ENCODE data around the gene AP4M1.

Gene AP4M1

DNA sequence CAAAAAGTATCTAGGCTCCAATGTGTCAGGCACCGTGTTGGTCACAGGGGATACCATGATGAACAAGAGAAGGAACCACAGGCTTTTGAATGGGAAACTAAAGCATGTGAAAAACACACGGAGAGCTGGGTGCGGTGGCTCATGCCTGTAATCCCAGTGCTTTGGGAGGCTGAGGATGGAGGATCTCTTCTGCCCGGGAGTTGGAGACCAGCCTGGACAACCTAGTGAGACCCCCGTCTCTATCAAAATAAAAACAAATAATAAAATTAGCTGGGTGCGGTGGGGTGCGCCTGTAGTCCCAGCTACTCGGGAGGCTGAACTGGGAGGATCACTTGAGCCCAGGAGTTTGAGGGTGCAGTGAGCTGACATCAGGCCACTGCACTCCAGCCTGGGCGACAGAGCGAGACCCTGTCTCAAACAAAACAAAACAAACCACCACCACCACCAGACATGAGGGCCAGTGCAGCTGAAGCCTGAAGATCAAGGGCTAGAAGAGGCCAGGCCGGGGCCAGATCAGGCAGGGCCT is 13.3 kb upstream of the AP4M1 start:
- DNase-seq = no peak

DNA sequence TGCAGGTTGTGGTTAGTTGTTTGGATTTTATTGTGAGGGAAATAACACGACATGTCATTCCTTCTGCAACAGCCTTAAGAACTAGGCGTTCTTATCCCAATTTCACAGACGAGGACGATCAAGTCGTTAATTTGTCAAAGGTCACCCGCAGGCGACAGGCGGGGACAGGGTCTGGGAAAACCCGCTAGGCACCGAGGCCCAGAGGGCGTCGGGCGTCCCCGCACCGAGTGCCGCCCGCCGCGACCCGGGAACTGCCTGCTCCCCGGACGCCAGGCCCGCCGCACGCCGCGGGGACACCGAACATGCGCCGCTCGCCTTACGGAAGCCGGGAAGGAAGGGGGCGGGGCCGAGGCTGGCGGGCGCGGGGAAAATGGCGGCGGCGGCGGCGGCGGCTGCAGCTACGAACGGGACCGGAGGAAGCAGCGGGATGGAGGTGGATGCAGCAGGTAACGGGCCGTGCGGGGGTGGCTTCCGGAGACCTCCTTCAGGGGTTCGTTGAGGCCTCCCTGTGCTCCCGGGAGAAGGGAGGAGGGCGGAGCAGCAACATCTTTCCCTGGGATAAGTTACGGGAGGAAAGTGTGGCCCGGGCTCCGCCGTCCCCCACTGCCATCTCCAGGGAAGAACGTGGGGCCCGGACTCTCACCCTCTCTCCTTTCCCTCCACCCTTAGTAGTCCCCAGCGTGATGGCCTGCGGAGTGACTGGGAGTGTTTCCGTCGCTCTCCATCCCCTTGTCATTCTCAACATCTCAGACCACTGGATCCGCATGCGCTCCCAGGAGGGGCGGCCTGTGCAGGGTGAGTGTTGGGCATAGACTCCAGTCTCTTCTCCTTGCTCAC is 12.6 kb upstream of the AP4M1 start, which contains the start of gene COPS6:
TSS of gene COPS6 (plus strand) at position 349 of the 837 bp plus-strand sequence. CDS start at position 371, 22 bp downstream.
- DNase-seq = peak; percentile 91

DNA sequence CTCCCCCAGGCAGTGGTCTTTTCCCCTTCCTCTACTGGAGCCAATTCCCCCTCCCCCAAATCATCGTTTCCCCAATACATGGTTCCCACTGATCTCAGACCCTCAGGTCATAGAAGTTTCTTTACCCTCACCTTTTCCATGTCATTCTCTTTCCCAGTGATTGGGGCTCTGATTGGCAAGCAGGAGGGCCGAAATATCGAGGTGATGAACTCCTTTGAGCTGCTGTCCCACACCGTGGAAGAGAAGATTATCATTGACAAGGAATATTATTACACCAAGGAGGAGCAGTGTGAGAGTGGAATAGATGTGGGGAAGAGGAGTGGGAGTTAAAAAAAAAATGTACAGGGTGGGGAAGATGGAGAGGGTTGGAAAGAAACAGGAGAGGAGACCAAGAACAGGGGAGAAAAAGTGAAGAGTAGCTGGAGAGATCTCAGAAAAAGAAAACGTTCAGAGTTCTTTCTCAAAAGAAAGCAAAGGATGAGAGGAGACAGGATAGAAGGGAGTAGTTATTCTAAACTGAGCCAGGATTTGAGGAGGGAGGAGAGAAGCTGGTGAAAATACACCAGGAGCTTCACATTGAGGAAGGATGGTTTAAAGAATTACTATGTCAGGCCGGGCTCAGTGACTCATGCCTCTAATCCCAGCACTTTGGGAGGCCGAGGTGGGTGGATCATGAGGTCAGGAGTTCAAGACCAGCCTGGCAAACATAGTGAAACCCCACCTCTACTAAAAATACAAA is 11.8 kb upstream of the AP4M1 start:
- DNase-seq = no peak

DNA sequence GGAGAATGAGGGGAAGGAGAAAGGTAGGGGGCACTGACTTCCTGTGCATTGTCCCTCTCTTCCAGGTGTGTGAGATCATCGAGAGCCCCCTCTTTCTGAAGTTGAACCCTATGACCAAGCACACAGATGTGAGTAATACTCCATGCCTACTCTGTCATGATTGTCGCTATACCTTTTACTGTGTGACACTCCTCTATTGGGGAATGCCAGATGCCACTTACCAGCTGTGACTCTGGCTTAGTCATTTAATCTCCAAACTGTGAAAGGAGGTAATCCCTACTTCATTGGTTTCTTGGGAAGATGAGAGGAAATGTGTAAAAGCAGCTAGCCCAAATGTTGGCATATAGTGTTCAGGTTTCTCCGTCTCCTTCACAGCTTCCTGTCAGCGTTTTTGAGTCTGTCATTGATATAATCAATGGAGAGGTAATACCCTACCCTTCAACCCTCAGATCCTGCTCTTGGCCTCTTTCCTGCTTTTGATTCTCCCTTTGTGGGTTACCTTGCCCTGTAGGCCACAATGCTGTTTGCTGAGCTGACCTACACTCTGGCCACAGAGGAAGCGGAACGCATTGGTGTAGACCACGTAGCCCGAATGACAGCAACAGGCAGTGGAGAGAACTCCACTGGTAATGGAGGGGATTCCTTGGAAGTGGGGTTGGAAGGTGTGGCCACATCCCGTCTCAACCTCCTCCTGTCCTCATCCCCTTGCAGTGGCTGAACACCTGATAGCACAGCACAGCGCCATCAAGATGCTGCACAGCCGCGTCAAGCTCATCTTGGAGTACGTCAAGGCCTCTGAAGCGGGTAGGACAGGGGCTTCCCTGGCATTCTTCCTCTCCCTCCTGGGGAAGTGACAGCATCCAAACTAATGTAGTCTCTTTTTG is 10.7 kb upstream of the AP4M1 start:
- DNase-seq = no peak

DNA sequence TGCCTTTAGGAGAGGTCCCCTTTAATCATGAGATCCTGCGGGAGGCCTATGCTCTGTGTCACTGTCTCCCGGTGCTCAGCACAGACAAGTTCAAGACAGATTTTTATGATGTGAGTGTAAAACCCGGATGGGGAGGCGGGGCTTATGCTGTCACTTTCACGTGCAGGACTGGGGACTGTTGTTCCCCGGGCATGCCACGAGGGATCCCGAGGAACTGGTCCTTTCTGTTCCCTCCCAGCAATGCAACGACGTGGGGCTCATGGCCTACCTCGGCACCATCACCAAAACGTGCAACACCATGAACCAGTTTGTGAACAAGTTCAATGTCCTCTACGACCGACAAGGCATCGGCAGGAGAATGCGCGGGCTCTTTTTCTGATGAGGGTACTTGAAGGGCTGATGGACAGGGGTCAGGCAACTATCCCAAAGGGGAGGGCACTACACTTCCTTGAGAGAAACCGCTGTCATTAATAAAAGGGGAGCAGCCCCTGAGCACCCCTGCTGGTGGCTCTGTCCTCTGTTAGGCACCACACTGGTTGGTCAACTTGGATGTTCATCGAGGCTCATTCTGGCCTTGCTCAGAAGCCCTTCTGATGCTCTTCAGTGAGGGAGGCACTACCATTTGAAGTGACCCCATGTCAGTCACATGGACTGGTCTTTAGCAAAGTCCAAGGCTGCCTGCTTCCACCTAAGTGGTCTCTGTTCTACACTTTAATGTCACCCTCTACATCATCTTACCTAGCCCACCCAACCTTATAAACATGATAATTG is 9.8 kb upstream of the AP4M1 start:
- DNase-seq = peak; percentile 51

DNA sequence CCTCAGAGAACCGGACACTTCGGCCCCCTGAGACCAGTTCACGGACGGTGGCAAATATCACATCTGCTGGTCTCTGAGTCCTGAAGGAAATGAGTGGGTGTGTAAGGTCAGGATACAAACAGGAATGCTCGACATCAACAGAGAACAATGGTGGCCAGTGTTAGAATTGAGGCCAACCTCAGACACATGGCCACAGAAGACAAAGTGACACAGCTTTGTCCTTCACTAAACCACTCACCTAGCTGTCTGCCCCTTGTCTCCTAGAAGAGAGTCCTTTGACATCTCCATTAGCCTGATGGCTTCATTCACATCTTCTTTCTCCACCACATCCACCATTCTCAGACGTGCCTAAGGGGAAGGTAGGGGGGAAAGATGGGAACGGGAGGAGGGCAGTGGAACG is 8.4 kb upstream of the AP4M1 start:
- DNase-seq = no peak

DNA sequence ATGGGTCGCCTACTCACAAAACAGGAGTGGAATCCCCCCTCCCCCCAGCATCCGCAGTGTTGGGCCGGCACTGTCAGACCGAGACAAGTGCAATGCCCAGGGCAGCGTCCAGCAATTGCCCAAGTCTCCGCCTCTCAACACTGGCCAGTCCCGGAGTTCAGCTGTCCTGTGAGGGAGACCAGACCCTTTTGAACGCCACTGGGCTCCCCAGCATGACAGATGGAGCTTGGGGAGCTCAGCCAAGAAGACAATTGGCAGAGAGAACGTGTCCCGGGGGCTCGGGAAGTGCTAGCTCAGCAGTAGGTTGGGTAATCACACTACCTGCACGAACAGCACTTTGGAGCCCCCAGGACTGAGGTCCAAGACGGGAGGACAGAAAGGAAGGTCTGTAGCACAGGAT is 7.9 kb upstream of the AP4M1 start:
- no peak for DNase-seq

DNA sequence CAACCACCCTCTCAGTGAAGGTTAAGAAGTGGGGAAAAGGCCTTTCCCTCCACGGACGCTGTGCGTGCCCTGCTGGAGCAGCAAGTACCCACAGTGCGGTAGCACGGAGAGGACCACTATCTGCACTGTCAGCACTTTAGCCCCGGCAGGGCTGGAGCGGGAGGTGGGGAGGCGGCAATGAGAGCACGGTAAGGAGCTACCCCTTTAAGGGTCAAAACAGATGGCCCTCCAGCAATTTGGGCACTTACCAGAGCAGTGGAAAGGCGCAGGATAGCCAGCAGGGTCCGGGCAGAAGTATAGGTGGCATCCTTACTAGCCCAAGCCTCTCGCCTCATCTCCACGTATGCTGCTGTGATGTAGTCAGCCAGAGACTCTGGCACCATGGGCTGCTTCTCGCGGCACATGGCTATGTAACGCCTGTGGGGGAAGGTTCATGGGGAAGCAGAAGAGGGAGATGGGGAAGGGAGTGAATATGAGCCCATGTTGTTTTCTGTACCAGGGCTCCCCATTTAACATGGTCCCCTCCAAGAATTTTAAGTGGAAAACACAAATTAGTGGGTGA is 7.4 kb upstream of the AP4M1 start:
- DNase-seq = no peak

DNA sequence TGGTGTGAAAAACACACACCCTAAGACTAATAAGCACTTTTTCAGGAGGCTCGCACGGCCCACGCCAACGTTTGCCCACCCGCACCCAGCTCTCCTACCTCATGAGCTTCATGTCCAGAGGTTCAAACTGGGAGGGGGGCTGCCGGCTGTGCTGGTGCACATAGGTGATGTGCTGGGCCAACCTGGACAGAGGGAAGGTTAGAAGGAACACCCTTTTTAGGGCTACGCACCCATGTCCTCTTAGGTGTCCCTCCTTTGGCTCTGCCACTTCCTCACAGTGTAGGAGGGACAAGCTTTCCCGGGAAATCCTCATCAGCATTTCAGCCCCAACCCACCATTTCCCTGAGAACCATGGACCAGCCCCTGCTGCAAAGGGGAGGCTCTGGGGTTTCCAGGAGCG is 6.2 kb upstream of the AP4M1 start:
- no peak for DNase-seq

DNA sequence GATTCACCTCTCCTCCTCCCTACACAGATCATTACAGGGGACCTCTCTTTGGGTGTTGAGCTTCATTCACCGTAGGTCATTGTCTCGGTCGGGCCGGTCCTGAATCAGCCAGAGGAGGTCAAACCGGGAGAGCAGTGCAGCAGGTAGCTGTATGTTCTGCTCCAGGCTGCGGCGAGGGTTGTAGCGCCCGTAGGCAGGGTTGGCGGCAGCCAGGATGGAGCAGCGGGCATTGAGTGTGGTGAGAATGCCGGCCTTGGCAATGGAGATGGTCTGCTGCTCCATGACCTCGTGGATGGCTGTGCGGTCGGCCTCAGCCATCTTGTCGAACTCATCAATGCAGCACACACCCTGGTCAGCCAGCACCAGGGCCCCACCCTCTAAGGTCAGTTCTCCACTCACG is 5.7 kb upstream of the AP4M1 start:
- DNase-seq = no peak

DNA sequence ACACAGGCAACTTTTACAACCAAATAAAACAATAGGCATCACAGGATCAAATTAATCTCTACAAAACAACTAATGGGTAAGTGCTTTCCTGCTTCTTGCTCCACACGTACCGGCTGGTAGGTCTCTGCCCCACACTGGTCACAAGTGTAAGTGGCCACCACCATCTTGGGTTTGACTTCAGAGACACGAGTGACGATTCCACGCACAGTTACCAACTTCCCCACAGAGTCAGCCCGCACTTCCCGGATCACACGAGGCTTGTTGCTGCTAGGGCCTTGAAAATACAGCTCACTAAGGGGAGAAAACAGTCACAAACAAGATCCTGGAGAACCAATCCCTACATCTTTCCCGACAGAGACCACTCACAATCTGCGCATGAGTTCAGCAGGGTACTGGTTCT is 2.5 kb upstream of the AP4M1 start:
- DNase-seq = no peak

DNA sequence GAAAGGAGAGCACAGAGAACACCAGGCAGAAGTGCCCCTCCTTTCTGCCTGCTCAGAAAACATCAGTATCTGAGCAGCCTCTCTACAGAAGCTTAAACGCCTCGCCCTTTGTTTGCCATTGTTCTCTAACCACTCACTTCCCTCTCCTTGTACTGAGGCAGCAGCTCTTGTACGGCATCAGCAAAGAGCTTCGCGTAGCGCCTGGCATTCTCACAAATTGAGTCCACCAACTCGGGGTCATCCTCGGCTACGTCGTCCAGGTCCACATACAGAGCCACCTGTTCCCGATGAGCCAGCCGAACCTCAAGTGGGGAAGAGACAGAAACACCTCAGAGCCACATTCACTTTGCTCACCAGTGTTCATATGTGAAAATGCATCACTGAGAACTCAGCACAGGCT is 2.0 kb upstream of the AP4M1 start:
- DNase-seq = no peak

DNA sequence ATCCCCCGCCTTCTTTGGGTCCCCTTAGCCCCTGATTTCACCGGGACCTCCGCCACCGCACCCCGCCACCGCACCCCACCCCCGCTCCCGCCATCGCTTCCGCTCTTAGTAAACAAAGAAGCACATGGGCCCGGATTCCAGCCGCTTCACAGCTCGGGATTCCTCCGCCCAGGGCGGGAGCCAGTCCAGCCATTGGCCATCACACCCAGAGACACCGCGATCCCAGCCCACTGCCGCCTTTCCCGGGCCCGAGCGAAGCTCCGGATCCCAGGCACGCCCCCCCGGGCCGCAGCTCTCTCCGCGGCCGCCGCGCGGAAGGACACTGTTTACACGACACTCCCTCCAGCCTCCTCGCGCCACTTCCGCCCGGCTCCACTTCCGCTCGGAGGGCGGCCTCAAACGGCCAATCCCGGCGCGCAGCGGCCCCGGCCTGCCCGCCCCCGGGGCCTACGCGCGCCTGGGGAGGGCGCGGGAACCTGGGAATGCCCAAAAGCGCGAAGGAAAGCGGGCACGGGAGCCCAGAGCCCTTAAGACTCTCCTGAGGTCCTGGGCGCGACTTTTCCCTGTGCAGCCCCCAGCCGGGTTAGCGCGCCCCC is 925 bp upstream of the AP4M1 start:
- peak; percentile 89 for DNase-seq

DNA sequence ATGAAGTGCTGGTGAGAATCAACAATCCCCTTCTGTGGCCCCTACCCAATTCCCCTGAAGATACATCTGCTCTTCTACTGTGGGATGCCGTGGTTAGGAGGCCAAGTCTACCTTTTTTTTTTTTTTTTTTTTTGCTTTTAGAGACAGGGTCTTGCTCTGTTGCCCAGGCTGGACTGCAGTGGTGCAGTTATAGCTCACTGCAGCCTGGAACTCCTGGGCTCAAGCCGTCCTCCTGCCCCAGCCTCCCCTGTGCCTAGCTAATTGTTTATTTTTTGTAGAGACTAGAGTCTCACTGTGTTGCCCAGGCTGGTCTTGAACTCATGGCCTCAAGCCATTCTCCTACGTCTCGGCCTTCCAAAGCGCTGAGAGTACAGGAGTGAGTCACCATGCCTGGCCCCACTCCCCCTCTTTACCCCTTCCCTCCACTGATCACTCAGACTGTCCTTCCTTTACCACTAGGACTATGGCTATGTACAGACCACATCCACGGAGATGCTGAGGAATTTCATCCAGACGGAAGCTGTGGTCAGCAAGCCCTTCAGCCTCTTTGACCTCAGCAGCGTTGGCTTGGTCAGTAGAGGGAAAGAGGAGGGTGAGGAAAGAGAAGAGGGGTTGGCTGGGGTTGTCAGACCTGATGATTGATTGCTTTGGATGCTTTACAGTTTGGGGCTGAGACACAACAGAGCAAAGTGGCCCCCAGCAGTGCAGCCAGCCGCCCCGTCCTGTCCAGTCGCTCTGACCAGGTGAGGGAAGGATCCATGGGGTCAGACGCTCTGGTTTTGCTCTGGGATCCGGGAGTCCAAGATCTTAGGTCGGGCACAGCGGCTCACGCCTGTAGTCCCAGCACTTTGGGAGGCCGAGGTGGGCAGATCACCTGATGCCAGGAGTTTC is 1.8 kb downstream of the AP4M1 start:
- no peak for DNase-seq

DNA sequence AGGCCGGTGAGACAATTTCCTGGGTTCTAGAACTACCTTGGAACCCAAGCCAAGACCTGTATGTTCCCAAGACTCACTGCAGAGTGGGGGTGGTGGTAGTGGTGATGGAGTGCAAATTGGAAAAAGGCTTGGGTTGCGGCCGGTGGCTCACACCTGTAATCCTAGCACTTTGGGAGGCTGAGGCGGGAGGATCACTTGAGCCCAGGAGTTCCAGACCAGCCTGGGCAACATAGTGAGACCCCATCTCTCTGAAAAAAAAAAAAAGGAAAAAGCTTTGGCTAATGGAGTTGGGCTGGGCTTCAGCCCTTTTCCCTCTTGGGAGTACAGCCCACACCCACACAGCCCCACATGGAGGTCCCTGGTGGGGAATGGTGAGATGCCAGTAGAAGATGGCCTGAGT is 4.1 kb downstream of the AP4M1 start:
- no peak for DNase-seq

DNA sequence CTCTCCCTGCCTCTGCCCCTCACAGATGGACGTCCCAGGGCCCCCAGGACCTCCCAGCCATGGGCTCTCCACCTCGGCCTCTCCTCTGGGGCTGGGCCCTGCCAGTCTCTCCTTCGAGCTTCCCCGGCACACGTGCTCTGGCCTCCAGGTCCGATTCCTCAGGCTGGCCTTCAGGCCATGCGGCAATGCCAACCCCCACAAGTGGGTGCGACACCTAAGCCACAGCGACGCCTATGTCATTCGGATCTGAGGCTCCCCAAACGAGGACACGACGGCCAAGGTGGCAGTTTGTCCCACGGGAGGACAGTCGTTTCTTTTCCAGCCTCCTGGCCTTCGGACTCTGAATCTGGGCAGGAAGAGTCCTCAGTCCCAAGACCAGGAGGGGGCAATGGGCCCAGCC is 5.2 kb downstream of the AP4M1 start:
- no peak for DNase-seq

DNA sequence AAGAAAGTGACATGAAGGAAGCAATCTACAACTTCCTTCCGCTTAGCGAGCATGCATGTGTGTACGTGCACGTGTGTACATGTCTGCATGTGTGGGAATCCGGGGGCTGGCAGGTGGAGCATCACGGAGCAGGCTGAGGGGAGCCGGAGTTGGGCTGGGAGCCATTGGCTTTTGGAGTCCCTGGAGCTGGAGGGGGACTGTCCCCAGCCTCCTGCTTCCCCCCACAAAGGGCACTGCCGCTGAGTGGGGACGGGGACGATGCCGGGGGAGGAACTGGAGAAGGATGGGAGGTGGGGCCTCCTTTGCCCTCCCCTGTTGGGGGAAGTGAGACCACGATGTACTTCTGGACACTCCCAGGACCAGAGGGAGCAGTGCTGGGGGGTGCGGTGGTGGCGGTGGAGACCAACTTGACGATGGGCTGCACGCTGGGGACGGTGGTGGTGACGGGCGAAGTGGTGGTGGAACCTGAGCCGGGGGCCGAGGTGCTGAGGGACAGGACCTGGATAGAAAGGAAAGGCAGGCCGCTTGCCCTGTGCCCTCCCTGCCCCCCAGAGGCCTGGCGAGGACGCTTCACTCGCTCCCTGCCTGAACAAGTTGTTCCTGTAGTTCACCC is 5.8 kb downstream of the AP4M1 start:
- no peak for DNase-seq

DNA sequence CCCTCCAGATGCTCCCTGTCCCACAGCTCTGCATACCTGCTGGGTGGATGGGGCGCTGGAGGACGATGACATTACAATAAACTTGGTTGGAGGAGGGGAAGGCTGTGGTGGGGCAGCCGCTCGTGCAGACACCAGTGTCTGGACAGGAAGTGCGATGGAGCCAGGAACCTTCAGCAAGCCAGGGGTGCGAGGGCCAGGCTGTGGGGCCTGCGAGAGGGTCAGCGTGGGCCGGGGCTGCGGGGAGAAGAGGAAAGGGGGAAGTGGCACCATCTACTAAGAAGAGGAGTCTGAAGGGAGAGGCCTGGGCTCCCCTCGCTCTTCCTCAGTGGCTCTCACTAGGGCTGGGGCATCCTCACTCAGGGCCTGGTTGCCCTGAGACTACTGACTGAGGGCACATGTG is 6.4 kb downstream of the AP4M1 start:
- no peak for DNase-seq

DNA sequence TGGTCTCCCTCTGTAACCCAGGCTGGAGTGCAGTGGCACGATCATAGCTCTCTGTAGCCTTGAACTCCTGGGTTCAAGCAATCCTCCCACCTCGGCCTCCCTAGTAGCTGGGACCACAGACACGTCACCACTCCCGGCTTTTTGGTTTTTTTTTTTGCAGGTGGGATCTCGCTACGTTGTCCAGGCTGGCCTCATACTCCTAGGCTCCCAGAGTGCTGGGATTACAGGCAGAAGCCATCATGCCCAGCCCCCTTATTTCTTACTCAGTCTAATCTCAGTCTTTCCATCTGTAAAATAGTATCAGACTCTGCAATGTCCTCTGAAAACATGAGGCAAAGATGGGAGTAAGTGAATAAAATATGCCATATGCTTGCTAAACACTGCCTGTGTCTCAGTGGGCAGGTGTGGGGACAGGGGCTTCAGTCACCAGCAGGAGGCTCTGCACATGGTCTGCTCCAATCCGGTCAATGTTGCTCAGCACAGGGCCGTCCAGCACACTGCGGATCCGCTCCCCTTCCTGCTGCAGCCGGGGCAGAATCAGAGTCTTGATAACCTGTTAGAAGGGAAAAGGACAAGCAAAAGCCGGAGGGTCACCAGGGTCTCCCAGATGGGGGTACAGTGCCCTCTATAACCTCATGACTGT is 8.2 kb downstream of the AP4M1 start:
- DNase-seq = no peak
